HFFc6 (cell line): ENCODE measurements around the gene ACOT11. TPM values are rescaled to one million over a fixed set of nuclear protein-coding genes. Genes with fewer than 3 reads are reported as not detected.

Experiments
- DNase-seq: peaks from one replicate; pipeline ENCODE4 v3.0.0-alpha.2; 2018
- H3K27ac Mint-ChIP-seq: 2 replicates; pipeline ENCODE4 v1.8.0; 2020; ENCODE audit warnings: mild to moderate bottlenecking, mixed read lengths
- H3K27me3 Mint-ChIP-seq: 2 replicates; pipeline ENCODE4 v1.8.0; 2021; ENCODE audit warnings: mild to moderate bottlenecking, moderate library complexity, mixed read lengths; ENCODE audit not compliant: insufficient read depth
- H3K36me3 Mint-ChIP-seq: 2 replicates; pipeline ENCODE4 v1.8.0; 2021; ENCODE audit warnings: low read depth, mixed read lengths
- H3K4me1 Mint-ChIP-seq: 2 replicates; pipeline ENCODE4 v1.8.0; 2020; ENCODE audit warnings: low read depth, mixed read lengths
- H3K4me3 Mint-ChIP-seq: 2 replicates; pipeline ENCODE4 v1.8.0; 2020; ENCODE audit warnings: mild to moderate bottlenecking, moderate library complexity, mixed read lengths
- H3K9me3 Mint-ChIP-seq: 2 replicates; pipeline ENCODE4 v1.8.0; 2020; ENCODE audit warnings: mild to moderate bottlenecking, mixed read lengths
- CTCF ChIP-seq: fragments of 200-600 bp; sonication (generic); IDR thresholded peaks from 2 replicates; pipeline ENCODE4 v1.5.0; 2021; ENCODE audit warnings: antibody characterized with exemption, mild to moderate bottlenecking
- total RNA-seq, 6 experiments: library from RNA; stranded (reverse); fragmentation: NEBNext Ultra II Directional; extraction: Animal tissue kit (Norgen Biotek cat#: 25700); gene quantifications; 2 replicates in 1 of 6; 3 replicates in 5 of 6; pipeline ENCODE4 v1.2.3, GENCODE V29; 2021

The ACOT11 gene
- total RNA-seq, 6 experiments from 2014 or later: 2.9 to 4.8 (median 3.8) TPM

- H3K36me3 Mint-ChIP-seq: no peaks in the 10 kb centered on the region
- H3K9me3 Mint-ChIP-seq: no peaks in the 10 kb centered on the region
- H3K27ac Mint-ChIP-seq: no peak overlapping the region
- no peak for TF ChIP-seq CTCF
- no peak overlapping the region for H3K4me3 Mint-ChIP-seq
- DNase-seq: no peak
- no peaks in the 10 kb centered on the region for H3K4me1 Mint-ChIP-seq
- peaks cover 2% of the 10 kb centered on the region; the same call in 1 of the 2 replicates for H3K27me3 Mint-ChIP-seq
Measured at GRCh38 chr1:54600947-54601721, 53.1 kb downstream of the ACOT11 start.

- no peak for TF ChIP-seq CTCF
- H3K4me1 Mint-ChIP-seq: no peaks in the 10 kb centered on the region
- no peak overlapping the region for H3K27ac Mint-ChIP-seq
- DNase-seq: no peak
- H3K9me3 Mint-ChIP-seq: no peaks in the 10 kb centered on the region
- no peaks in the 10 kb centered on the region for H3K36me3 Mint-ChIP-seq
- peaks cover 2% of the 10 kb centered on the region; the same call in 1 of the 2 replicates for H3K27me3 Mint-ChIP-seq
- no peak overlapping the region for H3K4me3 Mint-ChIP-seq
Measured at GRCh38 chr1:54601730-54602129, 53.7 kb downstream of the ACOT11 start.

GRCh38 chr1:54602554-54602953, 54.5 kb downstream of the ACOT11 start:
- Mint-ChIP-seq H3K4me1 (no peaks in the 10 kb centered on the region), H3K36me3 (no peaks in the 10 kb centered on the region), H3K27ac (no peak overlapping the region), H3K9me3 (no peaks in the 10 kb centered on the region), H3K4me3 (no peak overlapping the region), H3K27me3 (peaks cover 2% of the 10 kb centered on the region; the same call in 1 of the 2 replicates)
- no peak for TF ChIP-seq CTCF
- no peak for DNase-seq

GRCh38 chr1:54603241-54603640, 55.2 kb downstream of the ACOT11 start:
- H3K4me3 Mint-ChIP-seq: no peak overlapping the region
- no peak for TF ChIP-seq CTCF
- H3K4me1 Mint-ChIP-seq: no peaks in the 10 kb centered on the region
- H3K27ac Mint-ChIP-seq: no peak overlapping the region
- no peaks in the 10 kb centered on the region for H3K36me3 Mint-ChIP-seq
- no peaks in the 10 kb centered on the region for H3K27me3 Mint-ChIP-seq
- no peak for DNase-seq
- no peaks in the 10 kb centered on the region for H3K9me3 Mint-ChIP-seq

- no peak for DNase-seq
- H3K27ac Mint-ChIP-seq: no peak overlapping the region
Measured at GRCh38 chr1:54604051-54604450, 56.0 kb downstream of the ACOT11 start.

More at GRCh38 chr1:54604051-54604450, 56.0 kb downstream of the ACOT11 start:
- Mint-ChIP-seq H3K27me3 (no peaks in the 10 kb centered on the region; the same call in 1 of the 2 replicates), H3K4me1 (no peaks in the 10 kb centered on the region), H3K4me3 (no peak overlapping the region), H3K36me3 (no peaks in the 10 kb centered on the region), H3K9me3 (no peaks in the 10 kb centered on the region)
- no peak for TF ChIP-seq CTCF
